ENCODE measurements around the gene TRIM65.
A peak's percentile ranks its signal among the peaks of the same experiment; 100 is the strongest.

Gene TRIM65

DNA sequence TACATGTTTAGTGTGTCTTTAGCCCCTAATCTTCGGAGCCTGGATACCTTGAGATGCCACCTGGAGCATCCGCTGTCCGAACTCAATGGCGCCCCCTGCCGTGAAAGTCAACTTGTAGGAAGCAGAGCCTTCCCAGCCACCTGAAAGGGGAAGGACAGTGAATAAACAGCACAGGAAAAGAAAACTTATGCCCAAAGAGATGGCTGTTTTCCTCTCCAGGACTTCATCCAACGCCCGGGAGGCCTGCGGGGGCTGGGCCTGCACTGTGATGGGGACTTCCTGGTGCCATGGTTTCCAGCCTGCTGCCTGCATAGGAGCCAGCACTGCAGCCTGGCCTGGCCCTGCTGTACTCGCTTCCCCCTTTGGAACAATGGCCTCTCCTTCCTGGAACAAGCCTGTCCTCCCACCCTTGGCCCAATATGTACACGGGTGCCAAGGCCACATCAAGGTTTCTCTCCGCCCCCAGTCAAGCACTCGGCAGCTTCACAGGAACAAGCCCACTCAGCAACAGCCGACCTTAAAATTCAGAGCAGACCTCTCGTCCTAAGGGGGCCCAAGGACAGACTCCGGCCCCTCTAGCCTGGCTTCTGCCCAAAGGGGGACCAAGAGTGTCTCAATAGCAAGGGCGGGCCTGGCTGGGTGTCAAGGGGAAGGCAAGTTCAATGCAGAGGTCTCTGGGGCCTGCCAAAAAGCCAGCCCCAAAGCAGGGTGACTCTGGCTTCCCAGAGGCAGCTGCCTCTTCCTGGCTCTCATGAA is 48.0 kb downstream of the TRIM65 start:
- Histone ChIP-seq H3K27ac (ENCODE audit: low read depth, low read length, poor library complexity, severe bottlenecking) (no peak overlapping the region), H3K4me3 (ENCODE audit: low read depth, low read length, poor library complexity, severe bottlenecking) (no peak overlapping the region), H4K20me1 (ENCODE audit: insufficient read depth, low read length) (no peaks in the 10 kb centered on the region), H3K79me2 (ENCODE audit: insufficient read depth, low read length) (no peaks in the 10 kb centered on the region), H3F3A (ENCODE audit: insufficient read depth, low read length) (no peaks in the 10 kb centered on the region), H3K4me1 (ENCODE audit: insufficient read depth, low read length, severe bottlenecking) (peaks cover 6% of the 10 kb centered on the region), H3K9me2 (ENCODE audit: low read depth, low read length) (no peaks in the 10 kb centered on the region), H3K4me2 (ENCODE audit: low read length) (no peak overlapping the region), H3K27me3 (ENCODE audit: insufficient read depth, low read length) (no peaks in the 10 kb centered on the region), H3K9ac (ENCODE audit: low read length) (no peak overlapping the region), H2AFZ (ENCODE audit: low read length) (no peak overlapping the region), H3K36me3 (ENCODE audit: insufficient read depth, low read length) (peaks cover 53% of the 10 kb centered on the region; the same call in 1 of the 2 replicates), H3K9me3 (ENCODE audit: low read length) (no peaks in the 10 kb centered on the region)
- no peak for TF ChIP-seq EZH2 (IDR thresholded peaks at IDR 0.05; ENCODE audit: borderline replicate concordance, low read length)
- TF ChIP-seq, protein P1, sequence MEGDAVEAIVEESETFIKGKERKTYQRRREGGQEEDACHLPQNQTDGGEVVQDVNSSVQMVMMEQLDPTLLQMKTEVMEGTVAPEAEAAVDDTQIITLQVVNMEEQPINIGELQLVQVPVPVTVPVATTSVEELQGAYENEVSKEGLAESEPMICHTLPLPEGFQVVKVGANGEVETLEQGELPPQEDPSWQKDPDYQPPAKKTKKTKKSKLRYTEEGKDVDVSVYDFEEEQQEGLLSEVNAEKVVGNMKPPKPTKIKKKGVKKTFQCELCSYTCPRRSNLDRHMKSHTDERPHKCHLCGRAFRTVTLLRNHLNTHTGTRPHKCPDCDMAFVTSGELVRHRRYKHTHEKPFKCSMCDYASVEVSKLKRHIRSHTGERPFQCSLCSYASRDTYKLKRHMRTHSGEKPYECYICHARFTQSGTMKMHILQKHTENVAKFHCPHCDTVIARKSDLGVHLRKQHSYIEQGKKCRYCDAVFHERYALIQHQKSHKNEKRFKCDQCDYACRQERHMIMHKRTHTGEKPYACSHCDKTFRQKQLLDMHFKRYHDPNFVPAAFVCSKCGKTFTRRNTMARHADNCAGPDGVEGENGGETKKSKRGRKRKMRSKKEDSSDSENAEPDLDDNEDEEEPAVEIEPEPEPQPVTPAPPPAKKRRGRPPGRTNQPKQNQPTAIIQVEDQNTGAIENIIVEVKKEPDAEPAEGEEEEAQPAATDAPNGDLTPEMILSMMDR (IDR thresholded peaks at IDR 0.05; ENCODE audit: low read length), result peak; percentile 92

DNA sequence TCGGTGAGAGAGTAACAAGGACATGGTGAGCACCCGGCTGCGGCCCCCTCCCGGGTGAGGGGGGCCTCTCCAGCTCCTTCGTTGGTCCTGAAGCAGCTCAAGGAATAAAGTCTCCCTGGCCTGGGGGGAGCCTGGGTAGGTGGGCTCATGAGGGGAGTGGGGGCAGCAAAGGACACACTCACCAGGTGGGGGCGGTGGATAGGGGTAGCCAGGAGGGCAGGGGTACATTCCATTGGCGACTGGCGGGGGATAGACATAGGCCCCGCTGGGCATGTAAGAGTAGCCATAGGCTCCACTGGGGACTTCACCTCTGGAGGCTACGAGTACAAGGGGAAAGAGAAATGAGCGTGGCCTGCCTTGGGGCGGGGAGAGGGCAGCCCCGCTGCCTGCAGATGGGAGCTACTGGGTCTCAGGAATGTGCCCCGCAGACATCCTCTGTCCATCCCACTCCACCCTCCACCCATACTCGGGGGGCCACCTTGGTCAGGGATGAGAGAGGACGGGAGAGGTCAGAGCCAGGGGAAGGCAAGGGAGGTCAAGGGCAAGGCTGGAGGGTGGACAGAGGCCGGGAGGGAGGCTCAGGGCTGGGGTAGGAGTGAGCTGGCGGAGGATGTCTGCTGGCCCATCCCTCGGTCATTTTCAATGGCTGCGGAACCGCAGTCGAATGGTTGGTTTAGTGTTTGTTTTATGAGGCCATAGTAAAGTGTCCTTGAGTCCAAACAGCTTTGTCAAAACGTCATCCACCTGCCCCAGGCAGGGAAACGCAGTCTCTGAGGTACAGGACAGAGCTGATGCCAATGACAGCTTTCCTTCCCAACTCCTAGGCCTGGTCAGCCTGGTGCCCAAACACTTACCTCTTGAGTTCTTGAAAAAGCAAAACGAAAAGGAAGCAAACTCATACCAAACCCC is 48.9 kb downstream of the TRIM65 start:
- Histone ChIP-seq H3K36me3 (ENCODE audit: insufficient read depth, low read length) (peaks cover 53% of the 10 kb centered on the region; the same call in 1 of the 2 replicates), H3K9me3 (ENCODE audit: low read length) (no peaks in the 10 kb centered on the region)
- TF ChIP-seq EZH2 (IDR thresholded peaks at IDR 0.05; ENCODE audit: borderline replicate concordance, low read length), result no peak

GRCh38 chr17:75846692-75847613 is 49.8 kb downstream of the TRIM65 start:
- H3K9me3 ChIP-seq (ENCODE audit: low read length), result no peaks in the 10 kb centered on the region
- H3F3A ChIP-seq (ENCODE audit: insufficient read depth, low read length), result no peaks in the 10 kb centered on the region
- peaks cover 53% of the 10 kb centered on the region; the same call in 1 of the 2 replicates for H3K36me3 ChIP-seq (ENCODE audit: insufficient read depth, low read length)
- H3K9ac ChIP-seq (ENCODE audit: low read length), result no peak overlapping the region
- H3K4me2 ChIP-seq (ENCODE audit: low read length), result no peak overlapping the region
- H4K20me1 ChIP-seq (ENCODE audit: insufficient read depth, low read length), result no peaks in the 10 kb centered on the region
- no peak overlapping the region for H3K4me3 ChIP-seq (ENCODE audit: low read depth, low read length, poor library complexity, severe bottlenecking)
- H3K79me2 ChIP-seq (ENCODE audit: insufficient read depth, low read length), result no peaks in the 10 kb centered on the region
- H3K27ac ChIP-seq (ENCODE audit: low read depth, low read length, poor library complexity, severe bottlenecking), result no peak overlapping the region
- H3K4me1 ChIP-seq (ENCODE audit: insufficient read depth, low read length, severe bottlenecking), result peaks cover 6% of the 10 kb centered on the region
- TF ChIP-seq EZH2 (IDR thresholded peaks at IDR 0.05; ENCODE audit: borderline replicate concordance, low read length), result no peak
- TF ChIP-seq, protein P1 (IDR thresholded peaks at IDR 0.05; ENCODE audit: low read length), result no peak
- no peak overlapping the region for H2AFZ ChIP-seq (ENCODE audit: low read length)
- no peaks in the 10 kb centered on the region for H3K9me2 ChIP-seq (ENCODE audit: low read depth, low read length)
- H3K27me3 ChIP-seq (ENCODE audit: insufficient read depth, low read length), result no peaks in the 10 kb centered on the region

More for the DNA sequence above, 48.9 kb downstream of the TRIM65 start:
- H3K27ac ChIP-seq (ENCODE audit: low read depth, low read length, poor library complexity, severe bottlenecking), result no peak overlapping the region
- H3K4me2 ChIP-seq (ENCODE audit: low read length), result no peak overlapping the region
- no peak overlapping the region for H3K4me3 ChIP-seq (ENCODE audit: low read depth, low read length, poor library complexity, severe bottlenecking)
- no peaks in the 10 kb centered on the region for H3F3A ChIP-seq (ENCODE audit: insufficient read depth, low read length)
- no peaks in the 10 kb centered on the region for H3K79me2 ChIP-seq (ENCODE audit: insufficient read depth, low read length)
- no peaks in the 10 kb centered on the region for H3K9me2 ChIP-seq (ENCODE audit: low read depth, low read length)
- no peak overlapping the region for H3K9ac ChIP-seq (ENCODE audit: low read length)
- H2AFZ ChIP-seq (ENCODE audit: low read length), result no peak overlapping the region
- H4K20me1 ChIP-seq (ENCODE audit: insufficient read depth, low read length), result no peaks in the 10 kb centered on the region
- H3K27me3 ChIP-seq (ENCODE audit: insufficient read depth, low read length), result no peaks in the 10 kb centered on the region
- H3K4me1 ChIP-seq (ENCODE audit: insufficient read depth, low read length, severe bottlenecking), result peaks cover 6% of the 10 kb centered on the region

Data from OCI-LY1 (cell line).